GM06990 (cell line): ENCODE data around the gene INPP5B.

ENCODE experiments used
- DNase-seq: peaks from one replicate; pipeline ENCODE4 v3.0.0-alpha.2; 2011; ENCODE audit not compliant: insufficient read length; ENCODE audit errors: extremely low read depth
- H3K27me3 ChIP-seq: replicated peaks from 2 replicates; pipeline ENCODE4 v1.6.0; 2011; ENCODE audit warnings: low read length; ENCODE audit not compliant: control insufficient read depth, insufficient read depth
- H3K36me3 ChIP-seq: 2 replicates; pipeline ENCODE4 v1.5.1; 2011; ENCODE audit warnings: low read length; ENCODE audit not compliant: control insufficient read depth, insufficient read depth
- H3K4me3 ChIP-seq: replicated peaks from 2 replicates; pipeline ENCODE4 v1.5.1; 2011; ENCODE audit warnings: low read depth, mild to moderate bottlenecking, control low read depth, low read length
- TF ChIP-seq, protein P1 (sequence below): IDR thresholded peaks from 2 replicates; pipeline ENCODE4 v1.5.1; 2011; ENCODE audit warnings: low read length, control low read depth, mild to moderate bottlenecking, inconsistent platforms; ENCODE audit not compliant: insufficient read depth, poor library complexity, severe bottlenecking

The INPP5B gene

DNA sequence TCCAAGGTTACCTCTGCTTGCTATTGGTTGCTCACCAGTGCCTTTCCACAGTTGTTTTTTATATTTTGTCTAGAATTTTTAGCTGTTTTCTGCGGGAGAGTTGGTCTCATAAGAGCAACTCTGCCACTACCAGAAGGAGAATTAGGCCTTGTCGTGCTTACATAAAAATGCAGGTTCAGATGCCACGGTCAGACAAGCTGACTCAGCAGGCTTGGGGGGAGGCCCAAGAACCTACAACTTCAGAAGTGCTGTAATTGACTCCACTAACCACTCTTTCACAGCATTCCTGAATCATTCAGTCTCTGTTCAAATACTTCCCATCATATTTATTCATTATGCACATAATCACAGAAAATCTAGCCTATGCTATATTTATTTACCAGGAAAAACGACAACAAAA is 115.7 kb downstream of the INPP5B start:
- Histone ChIP-seq H3K27me3 (no peaks in the 10 kb centered on the region), H3K36me3 (peaks cover 14% of the 10 kb centered on the region), H3K4me3 (no peak overlapping the region)
- TF ChIP-seq, protein P1, sequence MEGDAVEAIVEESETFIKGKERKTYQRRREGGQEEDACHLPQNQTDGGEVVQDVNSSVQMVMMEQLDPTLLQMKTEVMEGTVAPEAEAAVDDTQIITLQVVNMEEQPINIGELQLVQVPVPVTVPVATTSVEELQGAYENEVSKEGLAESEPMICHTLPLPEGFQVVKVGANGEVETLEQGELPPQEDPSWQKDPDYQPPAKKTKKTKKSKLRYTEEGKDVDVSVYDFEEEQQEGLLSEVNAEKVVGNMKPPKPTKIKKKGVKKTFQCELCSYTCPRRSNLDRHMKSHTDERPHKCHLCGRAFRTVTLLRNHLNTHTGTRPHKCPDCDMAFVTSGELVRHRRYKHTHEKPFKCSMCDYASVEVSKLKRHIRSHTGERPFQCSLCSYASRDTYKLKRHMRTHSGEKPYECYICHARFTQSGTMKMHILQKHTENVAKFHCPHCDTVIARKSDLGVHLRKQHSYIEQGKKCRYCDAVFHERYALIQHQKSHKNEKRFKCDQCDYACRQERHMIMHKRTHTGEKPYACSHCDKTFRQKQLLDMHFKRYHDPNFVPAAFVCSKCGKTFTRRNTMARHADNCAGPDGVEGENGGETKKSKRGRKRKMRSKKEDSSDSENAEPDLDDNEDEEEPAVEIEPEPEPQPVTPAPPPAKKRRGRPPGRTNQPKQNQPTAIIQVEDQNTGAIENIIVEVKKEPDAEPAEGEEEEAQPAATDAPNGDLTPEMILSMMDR = no peak
- DNase-seq = no peak

GRCh38 chr1:37828410-37829074 is 118.3 kb downstream of the INPP5B start:
- H3K4me3 ChIP-seq = no peak overlapping the region
- no peaks in the 10 kb centered on the region for H3K27me3 ChIP-seq
- DNase-seq = no peak
- peaks cover 12% of the 10 kb centered on the region for H3K36me3 ChIP-seq
- TF ChIP-seq, protein P1 = no peak

DNA sequence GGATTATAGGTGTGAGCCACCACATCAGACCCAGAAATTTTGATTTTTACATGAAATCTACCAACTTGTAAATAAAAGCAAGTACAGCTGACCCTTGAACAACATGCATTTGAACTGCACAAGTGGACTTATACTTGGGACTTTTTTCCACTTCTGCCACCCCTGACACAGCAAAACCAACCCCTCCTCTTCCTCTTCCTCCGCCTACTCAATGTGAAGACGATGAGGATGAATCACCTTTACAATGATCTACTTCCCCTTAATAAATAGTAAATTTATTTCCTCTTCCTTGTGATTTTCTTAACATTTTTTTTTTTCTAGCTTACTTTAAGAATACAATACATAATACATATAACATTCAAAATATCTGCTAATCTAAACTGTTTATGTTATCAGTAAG is 121.3 kb downstream of the INPP5B start:
- H3K4me3 ChIP-seq = no peak overlapping the region
- H3K27me3 ChIP-seq = no peaks in the 10 kb centered on the region
- DNase-seq = no peak
- TF ChIP-seq, protein P1 = no peak
- peaks cover 20% of the 10 kb centered on the region for H3K36me3 ChIP-seq

GRCh38 chr1:37824001-37824400 is 122.9 kb downstream of the INPP5B start:
- no peak for DNase-seq
- Histone ChIP-seq H3K36me3 (peaks cover 20% of the 10 kb centered on the region), H3K27me3 (no peaks in the 10 kb centered on the region), H3K4me3 (no peak overlapping the region)
- TF ChIP-seq, protein P1 = no peak

DNA sequence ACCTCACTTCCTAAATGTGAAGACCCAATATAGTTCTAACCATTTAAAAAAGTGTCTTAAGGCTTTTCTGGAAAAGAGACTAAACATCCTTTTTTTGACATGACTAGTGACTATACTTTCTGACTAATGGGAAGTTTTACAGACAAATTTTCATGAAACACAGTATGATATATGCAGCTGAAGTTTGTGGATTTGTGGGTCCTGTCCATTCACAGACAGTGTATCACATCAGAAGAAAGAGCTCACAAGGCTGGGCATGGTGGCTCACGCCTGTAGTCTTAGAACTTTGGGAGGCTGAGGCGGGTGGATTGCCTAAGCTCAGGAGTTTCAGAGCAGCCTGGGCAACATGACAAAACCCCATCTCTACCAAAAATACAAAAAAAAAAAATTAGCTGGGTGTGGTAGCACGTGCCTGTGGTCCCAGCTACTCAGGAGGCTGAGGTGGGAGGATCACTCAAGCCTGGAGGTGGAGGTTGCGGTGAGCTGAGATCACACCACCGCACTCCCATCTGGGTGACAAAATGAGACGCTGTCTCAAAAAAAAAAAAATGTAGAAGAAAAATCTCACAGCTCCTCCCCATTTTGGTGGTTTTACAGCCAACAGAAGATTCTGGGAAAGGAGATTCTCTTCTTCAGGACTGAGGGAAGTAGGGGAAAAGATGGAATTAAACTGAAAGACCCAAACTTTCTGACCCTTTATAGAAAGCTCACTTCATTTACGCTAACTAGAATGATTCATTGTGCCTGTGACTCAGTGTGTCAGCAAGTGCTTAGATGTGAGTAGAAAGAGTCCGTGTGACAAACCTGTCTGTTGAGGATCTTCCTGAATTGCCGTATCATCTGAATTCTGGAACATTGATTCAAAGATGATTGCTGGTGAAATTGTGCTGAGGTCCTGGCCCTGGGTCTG is 123.7 kb downstream of the INPP5B start:
- Histone ChIP-seq H3K27me3 (no peaks in the 10 kb centered on the region), H3K4me3 (no peak overlapping the region), H3K36me3 (peaks cover 16% of the 10 kb centered on the region)
- TF ChIP-seq, protein P1 = no peak
- DNase-seq = no peak
